ENCODE measurements around the gene MEIOC. TPM values are rescaled to one million over a fixed set of nuclear protein-coding genes. Genes with fewer than 3 reads are reported as not detected.

The MEIOC gene
- total RNA-seq, 1 donor from 2014 or later, result not detected

DNA sequence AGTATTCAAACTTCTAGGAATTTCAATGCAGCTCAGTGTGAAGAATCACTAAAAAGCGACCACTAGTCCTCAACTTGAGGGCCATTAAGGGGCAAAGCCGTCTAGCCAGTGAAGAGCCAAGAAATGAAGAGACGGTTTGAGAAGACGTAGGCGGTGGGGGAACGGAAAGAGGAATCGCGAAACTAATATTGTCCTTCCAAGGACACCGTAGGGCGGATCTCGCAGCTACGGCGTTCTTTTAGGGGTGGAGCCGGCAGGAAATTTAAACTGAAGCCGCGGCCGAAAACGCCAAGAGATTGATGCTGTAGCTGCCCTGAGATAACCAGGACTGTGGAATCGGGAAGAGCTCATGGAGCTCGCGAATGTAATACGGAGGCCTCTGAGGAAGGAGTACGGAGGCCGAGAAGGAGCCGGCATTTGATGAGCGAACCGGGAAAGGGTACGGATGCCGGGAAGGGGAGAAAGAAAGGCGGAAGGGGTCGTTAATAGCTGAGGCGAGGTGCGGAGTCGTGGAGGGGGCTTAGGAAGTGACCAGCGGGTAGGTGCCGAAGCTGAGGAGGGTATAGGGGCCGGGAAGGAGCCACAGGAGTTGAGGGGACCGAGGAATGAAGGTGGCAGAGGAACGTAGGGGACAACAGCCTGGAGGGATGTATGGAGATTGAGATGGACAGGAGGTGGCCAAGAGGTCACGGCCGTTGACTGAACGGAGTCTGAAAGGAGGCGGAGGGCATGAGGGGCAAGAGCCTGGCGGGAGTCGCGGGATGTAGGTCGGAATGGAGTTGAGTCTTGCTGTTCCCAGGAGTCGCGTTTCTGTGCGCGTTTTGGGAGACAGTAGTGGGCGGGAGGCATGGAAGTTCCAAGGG, 52.4 kb downstream of the MEIOC start, which contains the start of gene DBF4B:
Gene DBF4B (plus strand): TSS at position 265 of the 863 bp plus-strand sequence. CDS start 156 bp downstream, at position 421.
- DNase-seq (ENCODE audit: low spot score), result peak; percentile 93

DNA sequence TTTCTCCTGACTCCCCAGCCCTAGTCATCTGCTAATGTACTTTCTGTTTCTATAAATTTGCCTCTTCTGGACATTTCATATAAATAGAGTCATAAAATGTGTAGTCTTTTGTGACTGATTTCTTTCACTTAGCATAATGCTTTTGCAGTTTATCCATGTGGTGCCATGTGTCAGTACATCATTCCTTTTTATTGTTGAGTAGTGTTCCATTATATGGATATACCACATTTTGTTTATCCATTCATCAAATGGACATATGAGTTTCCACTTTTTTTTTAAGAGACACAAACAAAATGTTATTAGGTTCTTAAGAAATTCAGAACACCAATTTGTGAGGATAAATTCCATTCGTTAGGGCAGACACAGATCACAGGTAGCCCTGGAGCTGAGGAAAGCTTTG, 63.2 kb downstream of the MEIOC start:
- no peak for DNase-seq (ENCODE audit: low spot score)

DNA sequence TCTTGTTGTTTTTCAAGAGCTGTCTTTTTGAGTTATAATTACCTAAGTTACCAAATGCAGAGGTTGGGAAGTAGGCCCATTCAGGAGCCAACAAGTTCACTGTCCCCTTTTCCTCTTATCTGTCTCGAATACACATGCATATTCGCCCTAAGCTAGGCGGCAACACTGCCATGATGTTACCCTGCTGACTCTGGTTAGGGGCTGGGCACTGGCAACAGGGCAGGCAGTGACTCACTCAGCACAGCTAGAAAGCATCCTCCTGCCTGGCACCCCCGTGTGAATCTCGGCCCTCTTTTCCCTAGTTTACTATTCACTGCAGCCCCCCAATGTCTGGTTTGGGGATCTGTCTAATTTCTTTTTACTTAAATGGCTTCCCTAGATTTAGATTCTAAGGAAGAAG, 66.0 kb downstream of the MEIOC start:
- DNase-seq (ENCODE audit: low spot score), result no peak

Other genes starting within 250 kb of the MEIOC start
- gene GPATCH8, start 153.1 kb upstream of the MEIOC start, total RNA-seq, result 33.3 TPM
- gene FZD2, start 99.0 kb upstream of the MEIOC start, total RNA-seq, result 7.7 TPM
- gene CCDC43, start 33.3 kb downstream of the MEIOC start, total RNA-seq, result 13.6 TPM
- gene DBF4B, start 52.2 kb downstream of the MEIOC start, total RNA-seq, result 8.9 TPM
- gene ADAM11, start 102.5 kb downstream of the MEIOC start, total RNA-seq, result 2.8 TPM
- 17.3 TPM for gene GJC1, start 173.8 kb downstream of the MEIOC start, total RNA-seq
- gene HIGD1B, start 191.4 kb downstream of the MEIOC start, total RNA-seq, result 7.2 TPM
- 72.8 TPM for gene EFTUD2, start 243.0 kb downstream of the MEIOC start, total RNA-seq